CD4-positive, alpha-beta T cell treated with Interleukin-4 for 4 hours (primary cell): ENCODE results near the gene DENND4A.
"Not testable (repeated sequence)": the region's sequence is repeated elsewhere in the genome, so short reads cannot be mapped to it uniquely, and the experiment has no call there.

Experiments
- DNase-seq: peaks from one replicate; pipeline ENCODE4 v3.0.0-alpha.2; 2020

DENND4A gene

GRCh38 chr15:65626856-65627255 lies 165.2 kb downstream of the DENND4A start:
- DNase-seq: no peak

- DNase-seq: no peak
Observed at GRCh38 chr15:65623103-65623502, 169.0 kb downstream of the DENND4A start.

GRCh38 chr15:65621638-65622037 lies 170.5 kb downstream of the DENND4A start, which contains the start of gene SLC24A1:
Gene SLC24A1 (plus strand): TSS chr15:65621938. CDS start chr15:65624081, 2,143 bp downstream.
- DNase-seq: no peak

GRCh38 chr15:65620833-65621232 lies 171.3 kb downstream of the DENND4A start:
- no peak for DNase-seq

- DNase-seq: no peak
Observed at GRCh38 chr15:65619626-65620290, 172.3 kb downstream of the DENND4A start.

- DNase-seq: no peak
Observed at GRCh38 chr15:65618560-65619109, 173.5 kb downstream of the DENND4A start.

GRCh38 chr15:65615887-65616286 lies 176.2 kb downstream of the DENND4A start:
- not testable (repeated sequence) for DNase-seq

GRCh38 chr15:65612949-65613744 lies 178.9 kb downstream of the DENND4A start:
- DNase-seq: no peak

- DNase-seq: no peak
Observed at GRCh38 chr15:65612616-65612946, 179.5 kb downstream of the DENND4A start.

- DNase-seq: no peak
Observed at GRCh38 chr15:65611888-65612615, 180.0 kb downstream of the DENND4A start.

- DNase-seq: peak; percentile 92
Observed at GRCh38 chr15:65610871-65611718, 181.0 kb downstream of the DENND4A start, which contains the start of gene INTS14. Gene INTS14 (minus strand): TSS chr15:65611131. CDS start chr15:65607380, 3,751 bp downstream.
